CD8-positive, alpha-beta memory T cell (primary cell): ENCODE measurements around the gene LBHD2. TPM values are rescaled to one million over a fixed set of nuclear protein-coding genes. Genes with fewer than 3 reads are reported as not detected.
A peak's percentile ranks its signal among the peaks of the same experiment; 100 is the strongest.

Experiments used
- CTCF ChIA-PET: fragments of 350-600 bp; sonication (Branson Sonifier 250); formaldehyde crosslinking; loops from one replicate; lab custom pipeline; 2021; ENCODE audit warnings: antibody characterized with exemption; lab: Charles Lee
- POLR2A ChIA-PET: fragments of 350-600 bp; sonication (Branson Sonifier 250); formaldehyde crosslinking; loops from one replicate; lab custom pipeline; 2021; ENCODE audit warnings: antibody characterized with exemption; lab: Charles Lee
- DNase-seq, 5 donors: peaks; one replicate each; pipeline versions ENCODE4 v3.0.0 to v3.0.0-alpha.2; 2020 to 2022; ENCODE audit warnings: mixed read lengths in 1 of 5
- H3K27ac ChIP-seq: one replicate; pipeline ENCODE4 v1.7.0; 2013; ENCODE audit warnings: low read depth, mild to moderate bottlenecking, low read length, moderate library complexity
- H3K27me3 ChIP-seq: 2 replicates; pipeline ENCODE4 v1.7.0; 2013; ENCODE audit warnings: low read length, mild to moderate bottlenecking; ENCODE audit not compliant: insufficient read depth, poor library complexity, severe bottlenecking
- H3K36me3 ChIP-seq: 2 replicates; pipeline ENCODE4 v1.7.0; 2013; ENCODE audit warnings: mild to moderate bottlenecking, low read length, moderate library complexity; ENCODE audit not compliant: insufficient read depth
- H3K4me1 ChIP-seq: 2 replicates; pipeline ENCODE4 v1.7.0; 2013; ENCODE audit warnings: mild to moderate bottlenecking, low read length, moderate library complexity; ENCODE audit not compliant: insufficient read depth
- H3K4me3 ChIP-seq: 2 replicates; pipeline ENCODE4 v1.7.0; 2013; ENCODE audit warnings: mild to moderate bottlenecking, low read length
- H3K9me3 ChIP-seq: 2 replicates; pipeline ENCODE4 v1.7.0; 2013; ENCODE audit warnings: mild to moderate bottlenecking, low read length
- H3K27ac Mint-ChIP-seq, 8 donors: one replicate each; pipeline ENCODE4 v1.8.0; 2020 to 2021; ENCODE audit warnings: mixed read lengths in 8 of 8, mild to moderate bottlenecking in 6 of 8, inconsistent platforms in 3 of 8, moderate library complexity in 3 of 8
- H3K27me3 Mint-ChIP-seq, 2 donors: one replicate each; pipeline ENCODE4 v1.8.0; 2020 to 2021; ENCODE audit warnings: mixed read lengths in 2 of 2, mild to moderate bottlenecking in 1 of 2, moderate library complexity in 1 of 2
- H3K36me3 Mint-ChIP-seq, 3 donors: one replicate each; pipeline ENCODE4 v1.8.0; 2020 to 2021; ENCODE audit warnings: mixed read lengths in 3 of 3, inconsistent platforms in 1 of 3, mild to moderate bottlenecking in 1 of 3
- H3K4me1 Mint-ChIP-seq, 3 donors: one replicate each; pipeline ENCODE4 v1.8.0; 2020 to 2021; ENCODE audit warnings: mixed read lengths in 3 of 3, inconsistent platforms in 1 of 3, mild to moderate bottlenecking in 1 of 3
- H3K4me3 Mint-ChIP-seq, 7 donors: one replicate each; pipeline ENCODE4 v1.8.0; 2020 to 2021; ENCODE audit warnings: mixed read lengths in 7 of 7, mild to moderate bottlenecking in 6 of 7, moderate library complexity in 4 of 7, inconsistent platforms in 2 of 7
- H3K9me3 Mint-ChIP-seq, 5 donors: one replicate each; pipeline ENCODE4 v1.8.0; 2020 to 2022; ENCODE audit warnings: mixed read lengths in 5 of 5, mild to moderate bottlenecking in 3 of 5, moderate library complexity in 2 of 5, inconsistent platforms in 1 of 5
- polyA plus RNA-seq: library from polyadenylated mRNA; unstranded; fragments of 300-500 nt; fragmentation: Illumina TruSeq; gene quantifications from one replicate; pipeline ENCODE4 v1.2.3, GENCODE V29; 2021
- total RNA-seq, 2 experiments: library from RNA; stranded (reverse); gene quantifications; one replicate each; pipeline ENCODE4 v1.2.3, GENCODE V29; 2021

LBHD2 gene
- total and polyA plus RNA-seq, 3 experiments from 2014 or later, result not detected

- H3K4me3 Mint-ChIP-seq, result no peak overlapping the region
- ChIA-PET CTCF (no interaction called here), POLR2A (no interaction called here)
- H3K36me3 Mint-ChIP-seq, result no peaks in the 10 kb centered on the region
- no peaks in the 10 kb centered on the region for H3K36me3 ChIP-seq
- DNase-seq, result no peak
- peaks cover 7 to 11% of the 10 kb centered on the region in 2 donors for H3K27me3 Mint-ChIP-seq
- peaks cover 0 to 4% (median 4%) of the 10 kb centered on the region in 3 donors for H3K4me1 Mint-ChIP-seq
- peak overlapping the region in 1 of 8 donors; percentile 69 for H3K27ac Mint-ChIP-seq
- H3K9me3 ChIP-seq, result no peaks in the 10 kb centered on the region
- H3K27me3 ChIP-seq, result no peaks in the 10 kb centered on the region
- H3K27ac ChIP-seq, result no peak overlapping the region
- no peak overlapping the region for H3K4me3 ChIP-seq
- H3K4me1 ChIP-seq, result no peaks in the 10 kb centered on the region
- no peaks in the 10 kb centered on the region for H3K9me3 Mint-ChIP-seq
These were observed 51.6 kb downstream of the LBHD2 start for GRCh38 chr14:103135333-103136260.

GRCh38 chr14:103136388-103137271 is 52.6 kb downstream of the LBHD2 start:
- Mint-ChIP-seq H3K4me3 (no peak overlapping the region), H3K4me1 (peaks cover 0 to 13% (median 6%) of the 10 kb centered on the region in 3 donors), H3K27ac (no peak overlapping the region), H3K9me3 (no peaks in the 10 kb centered on the region), H3K27me3 (peaks cover 10 to 19% of the 10 kb centered on the region in 2 donors), H3K36me3 (no peaks in the 10 kb centered on the region)
- Histone ChIP-seq H3K4me3 (no peak overlapping the region), H3K4me1 (no peaks in the 10 kb centered on the region), H3K36me3 (no peaks in the 10 kb centered on the region), H3K27me3 (no peaks in the 10 kb centered on the region), H3K27ac (peak overlapping the region; percentile 28), H3K9me3 (no peaks in the 10 kb centered on the region)
- peak in 1 of 5 donors; percentile 20 for DNase-seq
- ChIA-PET POLR2A (no interaction called here), CTCF (no interaction called here)

GRCh38 chr14:103137689-103138300 is 53.8 kb downstream of the LBHD2 start:
- Histone ChIP-seq H3K9me3 (no peaks in the 10 kb centered on the region), H3K4me3 (no peak overlapping the region), H3K36me3 (no peaks in the 10 kb centered on the region), H3K27me3 (no peaks in the 10 kb centered on the region), H3K4me1 (no peaks in the 10 kb centered on the region), H3K27ac (no peak overlapping the region)
- H3K36me3 Mint-ChIP-seq, result no peaks in the 10 kb centered on the region
- H3K27me3 Mint-ChIP-seq, result peaks cover 15 to 30% of the 10 kb centered on the region in 2 donors
- H3K4me3 Mint-ChIP-seq, result no peak overlapping the region
- ChIA-PET POLR2A (interaction anchor here (0.6 kb wide), 1 partner anchor 318 kb away, joined by 3 read pairs; no protein-coding TSS in a partner anchor), CTCF (no interaction called here)
- DNase-seq, result no peak
- no peak overlapping the region for H3K27ac Mint-ChIP-seq
- H3K4me1 Mint-ChIP-seq, result peaks cover 0 to 13% (median 6%) of the 10 kb centered on the region in 3 donors
- H3K9me3 Mint-ChIP-seq, result no peaks in the 10 kb centered on the region

- H3K9me3 Mint-ChIP-seq, result no peaks in the 10 kb centered on the region
- POLR2A ChIA-PET, result no interaction called here
- Histone ChIP-seq H3K9me3 (no peaks in the 10 kb centered on the region), H3K4me1 (no peaks in the 10 kb centered on the region), H3K27me3 (peaks cover 2% of the 10 kb centered on the region), H3K36me3 (no peaks in the 10 kb centered on the region), H3K27ac (no peak overlapping the region), H3K4me3 (no peak overlapping the region)
- CTCF ChIA-PET, result no interaction called here
- H3K4me3 Mint-ChIP-seq, result no peak overlapping the region
- peaks cover 18 to 37% of the 10 kb centered on the region in 2 donors for H3K27me3 Mint-ChIP-seq
- no peaks in the 10 kb centered on the region for H3K36me3 Mint-ChIP-seq
- no peak for DNase-seq
- peaks cover 0 to 13% (median 6%) of the 10 kb centered on the region in 3 donors for H3K4me1 Mint-ChIP-seq
- no peak overlapping the region for H3K27ac Mint-ChIP-seq
These were observed 54.5 kb downstream of the LBHD2 start for GRCh38 chr14:103138301-103139131.

DNA sequence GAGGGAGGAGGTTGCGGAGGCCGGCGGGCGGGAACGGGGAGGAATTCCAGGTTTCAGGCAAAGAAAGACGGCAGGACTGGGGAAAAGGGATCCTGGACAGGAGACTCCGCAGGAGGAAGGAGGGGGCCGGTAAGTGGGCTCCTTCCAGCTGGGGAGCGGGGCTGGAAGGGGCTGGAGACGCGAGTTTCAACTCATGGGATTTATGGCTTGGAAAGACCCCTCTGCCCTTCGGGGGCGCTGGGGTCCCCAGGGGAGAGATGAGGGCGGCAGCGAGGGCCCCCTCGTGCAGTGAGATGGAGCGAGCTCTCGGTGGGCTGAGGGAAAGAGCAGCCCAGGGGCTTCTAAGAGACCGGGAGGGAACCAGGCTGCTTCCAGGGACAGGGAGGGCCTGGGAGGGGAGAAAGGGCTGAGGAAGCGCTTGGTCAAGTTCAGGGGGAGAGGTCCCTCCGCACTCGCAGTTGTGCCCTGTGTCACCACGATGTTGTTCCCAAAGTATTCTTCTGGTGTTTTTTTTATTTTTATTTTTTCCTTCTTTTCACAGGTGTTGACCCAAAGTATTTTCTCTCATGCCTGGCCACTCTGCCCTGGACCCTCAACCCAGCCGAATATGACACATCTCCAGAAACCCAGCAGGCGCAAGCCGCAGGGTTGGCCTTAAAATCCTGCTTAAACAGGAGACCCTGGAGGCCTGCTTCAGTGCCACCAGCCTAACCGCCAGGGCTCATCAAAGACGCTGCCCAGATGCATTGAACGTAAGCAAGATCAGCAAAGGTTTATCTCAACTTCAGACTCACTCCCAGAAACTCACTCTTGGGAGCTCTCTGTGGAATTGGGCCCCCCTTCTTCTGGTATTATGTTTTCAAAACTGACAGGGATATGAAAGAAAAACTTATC is 55.4 kb downstream of the LBHD2 start:
- no peak for DNase-seq
- H3K9me3 ChIP-seq, result no peaks in the 10 kb centered on the region
- ChIA-PET CTCF (interaction anchor here (1.6 kb wide), 1 partner anchor 11 kb away, joined by 4 read pairs; no protein-coding TSS in a partner anchor), POLR2A (no interaction called here)
- Mint-ChIP-seq H3K27ac (no peak overlapping the region), H3K4me1 (peaks cover 0 to 13% (median 6%) of the 10 kb centered on the region in 3 donors), H3K27me3 (peaks cover 20 to 42% of the 10 kb centered on the region in 2 donors), H3K9me3 (no peaks in the 10 kb centered on the region), H3K4me3 (no peak overlapping the region), H3K36me3 (no peaks in the 10 kb centered on the region)
- no peak overlapping the region for H3K4me3 ChIP-seq
- no peak overlapping the region for H3K27ac ChIP-seq
- peaks cover 3% of the 10 kb centered on the region for H3K27me3 ChIP-seq
- no peaks in the 10 kb centered on the region for H3K4me1 ChIP-seq
- no peaks in the 10 kb centered on the region for H3K36me3 ChIP-seq
